Measurements from ENCODE around the gene ZNF474.

Gene ZNF474

DNA sequence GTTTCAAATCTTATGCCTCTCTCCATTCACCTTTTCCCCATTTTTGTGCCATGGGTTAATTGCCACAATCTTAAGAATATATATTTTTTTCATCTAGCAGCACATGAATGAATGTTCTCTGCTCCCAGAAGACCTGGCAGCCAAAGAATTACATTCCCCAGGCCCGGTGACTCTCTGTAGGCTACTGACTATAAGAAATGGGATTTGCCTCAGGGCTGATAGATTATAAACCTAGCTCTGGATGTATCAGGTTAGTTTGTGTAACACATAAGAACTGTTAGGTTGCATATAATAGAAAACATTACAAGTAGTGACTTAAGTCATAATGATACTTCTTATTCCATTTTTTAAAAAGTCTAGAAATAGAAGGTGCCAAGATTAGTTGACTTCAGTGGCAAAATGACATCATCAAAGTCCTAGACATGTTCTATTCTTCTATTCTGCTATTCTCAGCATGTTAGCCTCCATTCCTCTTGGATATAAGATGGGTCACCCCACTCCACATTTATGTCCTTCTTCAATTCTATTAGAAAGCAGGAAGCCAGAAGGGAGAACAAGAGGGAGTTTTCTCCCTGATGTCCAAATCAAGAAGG lies 10.9 kb upstream of the ZNF474 start:
- no peak for DNase-seq (ENCODE audit: low read depth in 2 of 2)

DNA sequence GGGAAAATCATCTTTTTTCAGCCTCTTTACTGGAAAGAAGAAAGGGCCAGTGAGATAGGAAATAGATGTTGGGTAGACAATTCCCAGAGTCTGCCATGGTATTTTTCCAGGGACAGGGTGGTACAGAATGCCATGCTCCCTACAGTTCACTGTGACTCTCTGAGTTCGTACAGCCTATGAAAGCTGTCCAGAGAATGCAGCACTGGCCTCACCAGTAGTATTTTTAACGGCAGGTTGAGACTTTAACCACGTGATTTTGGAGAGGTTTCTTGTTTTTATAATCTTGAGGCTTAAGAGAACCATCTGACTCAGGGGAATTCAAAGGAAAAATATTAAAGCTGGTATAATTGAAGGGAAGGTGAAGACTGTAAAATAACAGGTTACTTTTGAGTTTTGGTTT lies 10.1 kb upstream of the ZNF474 start:
- no peak for DNase-seq (ENCODE audit: low read depth in 2 of 2)

DNA sequence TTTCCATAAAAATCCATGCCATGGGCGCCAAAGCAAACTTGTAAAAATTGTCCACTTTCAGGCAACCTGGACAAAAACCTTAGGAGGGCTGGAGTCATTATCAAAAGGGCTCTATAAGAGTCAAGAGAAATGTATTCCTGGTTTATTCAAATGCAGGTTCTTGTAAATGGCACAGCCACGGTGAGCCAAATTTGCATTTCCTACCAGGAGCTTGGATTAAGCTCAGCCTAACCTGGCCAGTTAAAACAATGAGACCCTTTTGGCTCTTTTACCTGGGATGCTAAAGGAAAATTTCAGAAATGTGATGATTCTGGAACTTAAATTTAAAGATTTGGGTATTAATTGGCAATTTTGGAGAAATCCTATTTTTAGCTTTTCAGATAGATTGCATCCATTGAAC lies 8.9 kb upstream of the ZNF474 start:
- DNase-seq (ENCODE audit: low read depth in 2 of 2), result no peak

DNA sequence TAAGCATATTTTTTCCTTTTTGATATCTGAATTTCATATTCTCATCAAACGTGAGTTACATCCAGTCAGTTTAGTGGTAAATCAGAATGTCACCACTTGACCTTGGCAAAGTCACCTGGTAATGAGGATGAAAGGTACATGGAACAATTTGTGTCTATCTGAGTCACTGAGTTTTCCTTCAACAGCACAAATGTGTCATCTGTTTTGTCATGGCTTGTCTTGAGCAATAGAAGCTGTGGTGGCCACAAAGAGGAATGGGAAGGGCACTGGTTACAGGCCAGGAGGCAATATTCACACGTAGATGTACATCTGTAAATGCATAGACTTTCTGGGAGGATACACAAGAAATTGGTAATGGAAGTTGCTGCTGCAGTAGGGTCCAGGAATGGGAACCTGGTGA lies 8.4 kb upstream of the ZNF474 start:
- no peak for DNase-seq (ENCODE audit: low read depth in 2 of 2)

DNA sequence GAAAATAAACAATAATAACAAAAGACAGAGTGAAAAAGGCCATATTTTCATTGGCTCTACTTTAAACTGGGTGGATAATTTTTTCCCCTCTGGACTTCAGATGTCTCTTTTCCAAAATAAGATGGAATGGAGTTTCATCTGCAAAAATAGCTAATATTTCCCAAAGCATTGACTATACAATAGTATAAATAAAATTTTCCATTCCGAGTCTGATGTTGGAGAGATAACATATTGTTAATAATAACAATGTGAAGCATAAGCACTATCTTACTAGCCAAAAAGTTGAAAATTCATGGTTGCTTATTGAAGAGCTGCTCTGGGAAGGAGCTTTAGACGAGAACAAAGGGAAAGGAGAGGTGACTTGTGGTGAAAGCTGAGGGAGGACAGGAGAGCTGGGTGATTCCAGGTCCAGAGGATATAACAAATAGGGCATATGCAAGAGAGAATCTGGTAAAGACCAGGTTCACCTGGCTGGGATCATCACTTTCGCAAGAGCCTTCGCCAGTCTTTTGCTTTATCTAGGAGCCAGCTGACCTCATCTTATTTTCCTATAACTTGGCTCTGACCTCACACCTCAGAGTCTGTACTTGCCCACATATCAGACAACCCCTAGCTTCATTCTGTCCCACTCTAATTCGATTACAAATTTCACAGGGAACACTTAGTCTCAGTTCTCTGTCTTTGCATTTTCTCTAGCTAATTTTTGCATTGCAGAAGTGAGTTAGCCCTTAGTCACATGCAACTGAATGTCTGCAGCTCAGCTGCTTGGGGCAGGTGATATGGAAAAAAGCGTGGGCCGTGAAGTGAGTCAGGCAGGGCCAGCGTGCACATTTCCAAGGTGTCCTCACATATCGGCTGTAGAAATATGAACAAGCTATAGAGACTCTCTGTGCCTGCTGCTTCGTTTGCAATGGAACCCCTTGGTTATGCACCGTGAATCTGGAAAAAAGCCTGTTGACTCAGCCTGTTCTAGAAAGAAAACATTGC lies 7.6 kb upstream of the ZNF474 start:
- no peak for DNase-seq (ENCODE audit: low read depth in 2 of 2)

DNA sequence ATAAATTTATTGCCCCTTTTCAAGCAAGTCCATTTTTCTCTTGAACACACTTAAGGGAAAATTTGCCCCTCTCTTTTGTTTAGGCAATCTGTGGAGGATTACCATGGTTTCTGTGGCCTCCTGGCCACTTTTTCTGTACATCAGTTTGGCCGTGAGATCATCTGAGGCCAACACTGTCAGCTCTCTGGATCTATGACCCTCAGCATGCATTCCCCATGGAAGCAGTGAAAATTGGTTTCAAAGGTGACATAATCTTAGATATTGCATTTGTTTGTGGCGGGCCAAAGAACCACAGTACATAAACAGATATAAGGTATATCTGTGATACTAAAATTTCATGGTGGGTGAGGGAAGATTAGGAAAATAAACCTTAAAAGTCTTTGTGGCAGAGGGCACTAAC lies 4.6 kb upstream of the ZNF474 start:
- no peak for DNase-seq (ENCODE audit: low read depth in 2 of 2)

DNA sequence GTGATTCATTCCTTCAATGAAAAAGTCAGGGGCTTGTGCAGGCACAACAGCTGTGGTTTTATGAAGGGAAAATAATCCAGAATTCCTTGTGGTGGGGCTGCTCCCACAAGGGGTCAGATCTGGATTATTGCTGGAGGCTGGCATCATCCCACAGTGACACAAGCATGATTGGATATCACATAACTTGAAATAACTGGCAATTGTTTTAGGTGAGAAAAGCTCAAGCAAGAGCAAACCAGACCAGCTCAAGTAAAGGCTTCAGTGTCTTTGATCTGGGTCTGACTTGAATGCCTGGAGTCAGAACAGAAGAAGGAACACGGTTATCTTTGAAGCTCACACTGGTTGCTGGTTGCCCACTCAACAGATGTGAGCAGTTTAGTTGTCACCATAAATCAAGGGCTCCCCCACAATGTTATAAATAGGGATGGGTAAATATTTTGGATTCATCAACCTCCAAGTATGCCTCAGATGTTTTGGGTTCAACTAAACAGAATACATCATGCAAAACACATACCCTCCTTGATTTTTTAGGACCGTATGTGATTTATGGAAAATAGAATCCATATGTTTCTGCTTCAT lies 3.1 kb upstream of the ZNF474 start:
- no peak for DNase-seq (ENCODE audit: low read depth in 2 of 2)

DNA sequence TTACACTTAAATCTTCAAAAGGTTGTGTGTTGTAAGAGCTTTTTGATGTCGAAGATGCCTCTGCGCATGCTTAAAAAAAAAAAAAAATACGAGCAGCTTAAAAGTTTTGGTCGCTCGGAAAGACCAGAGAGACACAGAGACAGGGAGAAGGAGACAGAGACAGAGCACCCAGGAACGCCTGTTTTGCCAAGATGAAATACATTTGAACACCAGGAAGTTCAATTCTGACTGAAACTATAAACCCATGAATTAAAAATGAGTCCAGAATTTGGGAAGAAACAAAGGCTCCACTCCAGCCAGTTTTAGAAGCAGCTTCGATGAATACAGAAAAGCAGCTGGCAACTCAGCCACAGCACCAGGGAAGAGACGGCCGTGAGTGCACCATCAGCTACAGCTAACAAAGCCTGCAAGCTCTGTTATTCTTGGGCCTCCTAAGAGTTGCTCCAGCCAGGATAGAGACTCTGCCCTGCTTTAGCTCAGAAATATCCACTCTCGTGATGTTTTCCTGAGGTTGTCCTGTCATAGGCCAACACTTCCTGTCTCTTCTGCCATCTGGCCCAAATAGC lies 2.5 kb upstream of the ZNF474 start:
- DNase-seq (ENCODE audit: low read depth in 2 of 2), result no peak

DNA sequence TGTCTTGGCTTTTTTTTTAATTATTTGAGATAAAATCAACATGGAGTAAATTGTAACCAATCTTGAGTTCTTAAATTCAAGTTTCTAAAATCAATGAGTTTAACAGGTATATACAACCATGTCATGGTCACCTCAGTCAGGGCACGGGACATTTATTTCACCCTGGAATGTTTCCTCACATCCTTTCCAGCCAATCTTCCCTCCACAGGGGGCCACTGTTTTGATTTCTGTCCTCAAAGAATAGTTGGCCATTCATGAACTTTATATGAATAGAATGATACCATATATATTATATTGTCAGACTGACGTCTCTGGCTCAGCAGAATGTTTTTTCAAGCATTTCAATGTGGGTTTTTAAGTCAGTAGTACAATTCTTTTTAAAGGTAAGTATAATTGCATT lies 806 bp downstream of the ZNF474 start:
- no peak for DNase-seq (ENCODE audit: low read depth in 2 of 2)

DNA sequence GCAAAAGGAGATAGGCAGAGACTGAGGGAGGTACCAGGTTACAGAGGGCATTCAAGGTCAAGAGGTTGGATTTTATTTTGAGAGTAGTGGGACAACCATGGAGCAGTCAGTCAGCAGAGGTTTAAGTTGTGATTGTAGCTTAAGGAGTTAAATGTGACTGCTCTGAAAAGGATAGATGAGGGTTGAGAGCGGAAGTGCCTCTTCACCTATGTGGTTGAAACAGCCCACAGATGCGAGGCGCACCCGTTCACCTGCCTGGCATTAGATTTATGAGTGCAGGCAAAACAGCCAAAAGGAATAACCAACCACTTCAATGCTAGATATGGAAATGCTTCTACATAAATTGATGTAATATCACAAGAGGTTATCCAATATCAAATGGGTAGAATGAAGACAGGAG lies 8.4 kb downstream of the ZNF474 start:
- no peak for DNase-seq (ENCODE audit: low read depth in 2 of 2)

DNA sequence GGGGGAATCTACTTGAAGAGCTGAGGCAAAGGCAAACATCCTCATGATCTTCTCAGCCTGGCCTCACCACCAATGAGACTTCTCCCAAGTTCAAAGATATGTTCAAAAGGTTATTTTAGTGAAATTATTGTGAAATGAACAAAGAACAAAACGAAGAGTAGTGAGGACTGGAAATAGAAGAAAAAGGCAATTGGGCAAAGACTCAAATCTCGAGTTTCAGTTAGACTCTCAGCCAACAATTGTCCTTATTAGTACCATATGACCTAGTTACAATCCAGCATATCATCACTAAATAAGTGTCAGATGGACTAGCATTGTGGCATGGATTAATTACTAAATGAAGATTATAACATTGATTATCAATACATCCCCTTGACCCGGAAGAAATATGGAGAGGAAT lies 9.0 kb downstream of the ZNF474 start:
- DNase-seq (ENCODE audit: low read depth in 2 of 2), result no peak

DNA sequence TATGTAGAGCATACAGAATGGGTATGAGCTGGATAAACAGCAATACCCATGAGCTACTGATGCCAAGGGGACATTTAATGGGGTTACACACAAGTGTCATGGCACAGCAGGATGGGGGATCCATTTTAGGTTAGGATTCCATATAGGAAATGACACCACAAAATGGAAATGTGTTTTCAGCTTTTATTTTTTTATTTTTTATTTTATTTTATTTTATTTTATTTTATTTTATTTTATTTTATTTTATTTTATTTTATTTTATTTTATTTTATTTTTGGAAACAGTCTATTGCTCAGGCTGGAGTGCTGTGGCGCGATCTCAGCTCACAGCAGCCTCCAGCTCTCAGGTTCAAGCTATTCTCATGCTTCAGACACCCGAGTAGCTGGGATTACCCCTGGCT lies 11.6 kb downstream of the ZNF474 start:
- no peak for DNase-seq (ENCODE audit: low read depth in 2 of 2)

DNA sequence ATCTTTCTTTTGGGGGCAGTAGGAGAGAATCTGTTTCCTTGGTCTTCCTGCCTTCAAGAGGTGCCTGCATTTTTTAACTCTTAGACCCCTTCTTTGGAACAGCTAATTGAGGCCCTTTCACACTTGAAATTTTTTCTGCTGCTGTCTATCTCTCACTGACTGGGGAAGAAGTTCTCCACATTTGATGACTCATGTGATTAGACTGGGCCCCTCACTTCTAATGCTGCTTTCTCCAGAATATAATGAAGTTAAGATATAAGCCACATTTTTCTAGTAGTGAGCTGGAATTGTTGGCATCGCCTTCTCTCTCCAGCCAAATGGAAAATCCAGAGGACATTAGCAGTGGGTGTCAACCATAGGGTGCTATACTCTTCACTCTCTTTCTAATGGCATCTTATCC lies 12.4 kb downstream of the ZNF474 start:
- no peak for DNase-seq (ENCODE audit: low read depth in 2 of 2)

DNA sequence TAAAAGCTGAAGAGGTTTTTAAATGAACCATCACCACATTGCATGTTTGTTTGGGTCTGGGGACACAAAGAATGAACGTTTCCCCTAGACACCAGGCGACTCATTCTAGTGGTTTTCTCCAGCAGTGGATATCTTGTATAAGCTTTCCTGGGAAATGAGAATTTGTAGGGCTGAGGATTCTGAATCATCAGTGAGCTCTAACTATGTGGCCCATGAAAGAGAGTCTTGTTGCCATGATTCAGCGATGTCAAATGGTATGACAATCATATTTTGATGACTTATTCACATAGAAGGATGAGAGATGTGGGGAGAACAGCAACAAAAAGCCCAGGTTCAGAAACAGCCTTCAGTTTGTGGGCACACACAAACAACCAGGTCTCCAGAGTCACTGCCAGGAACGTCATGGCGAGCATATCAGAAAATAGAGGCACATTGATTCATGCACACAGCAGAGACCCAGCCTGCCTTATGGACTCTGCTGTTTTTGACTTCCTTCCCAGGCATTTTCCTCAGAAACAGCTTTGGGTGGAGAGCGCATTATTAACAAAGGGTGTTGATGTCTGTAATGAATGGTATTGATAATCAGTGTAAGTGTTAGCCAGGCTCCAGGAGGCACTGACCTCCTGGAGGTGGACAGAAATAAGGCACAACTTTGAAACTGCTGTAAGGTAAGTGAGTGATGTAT lies 13.3 kb downstream of the ZNF474 start:
- no peak for DNase-seq (ENCODE audit: low read depth in 2 of 2)

DNA sequence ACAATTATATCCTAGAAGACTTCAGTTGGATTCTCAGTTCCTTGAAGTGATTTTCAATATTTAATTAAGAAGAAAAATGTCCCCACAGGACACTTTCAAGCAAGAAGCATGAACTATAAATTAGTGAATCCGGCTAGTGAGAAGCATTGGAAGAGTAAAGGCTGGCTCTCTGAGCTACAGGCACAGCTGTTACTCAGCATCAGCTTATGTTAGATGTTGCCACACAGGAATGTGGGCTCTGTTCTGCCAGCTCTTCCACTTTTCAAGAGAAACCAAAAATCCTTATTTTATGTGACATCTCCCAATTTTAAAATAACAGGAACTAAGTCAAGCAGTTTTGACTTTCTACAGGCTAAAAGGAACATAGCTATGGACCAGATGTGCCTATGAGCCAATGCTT lies 14.9 kb downstream of the ZNF474 start:
- DNase-seq (ENCODE audit: low read depth in 2 of 2), result no peak

DNA sequence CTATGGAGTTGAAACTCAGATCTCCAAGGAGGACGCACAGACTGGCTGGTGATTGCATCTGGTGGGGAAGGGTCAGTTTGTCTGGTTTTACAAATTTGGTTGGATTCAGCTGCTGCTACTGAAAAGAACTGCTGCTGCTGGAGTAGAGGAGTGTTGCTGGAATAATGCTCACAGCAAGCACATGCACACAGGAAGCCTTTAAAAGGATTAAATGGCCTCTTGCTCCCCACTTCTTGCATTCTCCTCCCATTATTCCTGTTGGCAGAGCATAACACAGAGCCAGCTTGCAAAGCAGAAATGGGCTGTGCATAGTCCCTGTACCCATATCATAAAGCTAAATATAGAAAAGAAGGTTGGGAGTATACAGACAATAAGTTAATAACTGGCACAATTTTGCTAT lies 16.6 kb downstream of the ZNF474 start:
- DNase-seq (ENCODE audit: low read depth in 2 of 2), result no peak

DNA sequence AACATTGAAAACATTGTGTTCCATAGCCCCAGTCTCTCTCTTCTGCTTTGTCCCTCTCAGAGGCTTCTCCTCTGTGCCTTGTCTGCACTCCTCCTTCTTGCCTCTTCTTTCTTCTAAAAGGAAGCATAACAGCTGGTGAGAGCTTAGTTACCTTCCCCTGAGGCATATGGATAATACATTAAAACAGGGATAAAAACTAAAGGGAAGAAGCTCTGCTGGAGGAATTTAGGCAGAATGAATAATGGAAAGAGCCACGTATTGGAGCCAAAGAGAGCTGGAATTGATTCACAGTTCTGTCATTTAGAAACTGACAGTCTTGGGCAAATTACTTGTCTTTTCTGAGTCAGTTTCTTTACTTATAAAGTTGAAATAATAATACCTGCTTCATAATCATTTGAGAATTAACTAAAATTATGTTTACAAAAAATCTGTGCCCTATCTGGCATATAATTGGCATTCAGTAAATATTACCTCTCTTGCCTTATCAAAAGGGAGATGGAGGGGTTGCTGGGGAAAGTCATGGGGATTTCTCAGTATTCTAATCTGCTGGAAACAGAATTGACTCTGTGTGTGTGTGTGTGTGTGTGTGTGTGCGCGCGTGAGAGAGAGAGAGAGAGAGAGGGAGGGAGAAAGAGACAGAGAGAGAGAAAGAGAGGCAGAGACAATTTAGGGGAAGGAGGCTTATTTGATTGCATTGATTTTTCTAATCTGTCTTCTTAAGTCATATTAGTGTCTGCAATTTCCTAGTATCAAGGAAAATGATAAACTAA lies 20.2 kb downstream of the ZNF474 start:
- no peak for DNase-seq (ENCODE audit: low read depth in 2 of 2)

DNA sequence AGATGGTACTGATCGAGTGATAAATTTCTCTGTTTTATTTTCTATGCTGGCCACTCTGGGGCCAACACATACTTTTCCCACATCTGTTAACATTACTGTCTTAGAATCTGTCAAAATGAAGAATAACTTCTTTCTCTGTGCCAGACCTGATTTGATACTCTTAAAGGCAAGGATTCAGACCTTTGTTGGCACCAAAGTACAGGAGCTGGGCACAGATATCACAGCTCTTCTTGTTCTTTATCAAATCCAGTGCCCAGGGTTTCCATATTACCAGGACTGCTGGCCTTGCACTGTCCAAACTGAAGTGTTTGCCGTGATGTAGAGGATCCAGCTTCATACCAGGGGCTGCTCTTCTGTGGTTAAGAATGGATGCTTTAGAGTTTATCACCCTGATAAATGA lies 20.9 kb downstream of the ZNF474 start:
- no peak for DNase-seq (ENCODE audit: low read depth in 2 of 2)

DNA sequence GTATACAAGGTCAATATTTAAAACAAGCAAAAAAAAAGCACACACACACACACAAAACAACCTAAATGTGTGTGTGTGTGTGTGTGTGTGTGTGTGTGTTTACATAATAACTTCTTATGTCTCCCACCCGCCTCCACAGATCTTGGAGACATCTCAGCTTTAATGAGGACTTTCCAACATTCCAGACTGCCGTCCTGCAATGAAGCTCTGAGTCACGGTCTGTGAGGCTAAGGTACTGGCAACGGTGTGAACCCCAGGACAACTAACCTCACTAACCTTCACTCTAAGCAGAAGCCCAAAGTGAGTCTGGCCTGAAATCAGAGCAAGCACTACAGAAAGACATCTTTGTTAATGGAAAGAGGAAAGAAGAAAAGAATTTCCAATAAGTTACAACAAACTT lies 22.3 kb downstream of the ZNF474 start:
- no peak for DNase-seq (ENCODE audit: low read depth in 2 of 2)

DNA sequence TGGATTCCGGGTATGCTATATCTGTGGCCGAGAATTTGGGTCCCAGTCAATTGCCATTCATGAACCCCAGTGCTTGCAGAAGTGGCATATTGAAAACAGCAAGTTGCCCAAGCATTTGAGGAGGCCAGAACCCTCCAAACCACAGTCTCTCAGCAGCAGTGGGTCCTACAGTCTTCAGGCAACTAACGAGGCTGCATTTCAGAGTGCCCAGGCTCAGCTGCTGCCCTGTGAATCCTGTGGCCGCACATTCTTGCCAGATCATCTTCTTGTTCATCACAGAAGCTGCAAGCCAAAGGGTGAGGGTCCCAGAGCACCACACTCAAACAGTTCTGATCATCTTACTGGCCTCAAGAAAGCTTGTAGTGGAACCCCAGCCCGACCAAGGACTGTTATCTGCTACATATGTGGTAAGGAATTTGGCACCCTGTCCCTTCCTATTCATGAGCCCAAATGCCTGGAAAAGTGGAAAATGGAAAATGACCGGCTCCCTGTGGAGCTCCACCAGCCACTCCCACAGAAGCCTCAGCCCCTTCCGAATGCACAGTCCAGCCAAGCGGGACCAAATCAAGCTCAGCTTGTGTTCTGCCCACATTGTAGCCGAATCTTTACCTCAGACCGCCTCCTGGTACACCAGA lies 23.0 kb downstream of the ZNF474 start:
- no peak for DNase-seq (ENCODE audit: low read depth in 2 of 2)

DNA sequence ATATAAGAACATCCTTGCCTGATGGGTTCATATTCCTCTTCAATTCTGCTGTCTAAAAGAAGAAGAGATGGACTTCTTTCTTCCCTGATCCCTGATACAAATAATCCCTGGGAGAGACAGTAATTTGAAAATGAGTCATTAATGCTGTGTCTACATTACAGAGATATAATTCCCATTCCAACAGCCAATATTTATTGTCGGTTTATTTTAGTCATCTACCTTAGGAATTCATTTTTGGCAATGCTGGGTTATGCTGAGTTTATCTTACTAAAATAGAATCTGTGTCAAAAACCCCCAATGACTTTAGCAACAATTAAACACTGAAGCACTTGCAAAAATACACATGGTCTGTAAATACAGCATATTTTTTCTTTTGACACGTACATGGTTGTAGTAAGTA lies 23.9 kb downstream of the ZNF474 start:
- DNase-seq (ENCODE audit: low read depth in 2 of 2), result no peak
